ENCODE results near the gene MOB3A. TPM values are rescaled to one million over a fixed set of nuclear protein-coding genes. Genes with fewer than 3 reads are reported as not detected.

MOB3A gene
- total RNA-seq, 3 donors from 2014 or later (not counting 1 experiment from before 2014, with no cell fraction given), result 239 to 314 (median 246) TPM

- intact Hi-C loops (cut with micrococcal nuclease), result no loop called here
- Histone ChIP-seq H3K27ac (ENCODE audit: low read length) (no peak overlapping the region), H3K27me3 (ENCODE audit: control insufficient read depth, insufficient read depth, low read length) (no peaks in the 10 kb centered on the region), H3K4me3 (ENCODE audit: low read length) (no peak overlapping the region), H3K4me1 (ENCODE audit: control insufficient read depth, insufficient read depth, low read length) (no peaks in the 10 kb centered on the region), H3K9me3 (ENCODE audit: control insufficient read depth, insufficient read depth, low read length) (no peaks in the 10 kb centered on the region), H3K36me3 (ENCODE audit: control insufficient read depth, insufficient read depth, low read length) (peaks cover 56% of the 10 kb centered on the region)
- ATAC-seq (no peak), DNase-seq (no peak)
- TF ChIP-seq CTCF (IDR thresholded peaks at IDR 0.05), result no peak
- peaks cover 0 to 4% of the 10 kb centered on the region in 2 donors for H3K4me1 Mint-ChIP-seq
- H3K9me3 Mint-ChIP-seq, result no peaks in the 10 kb centered on the region
- H3K27ac Mint-ChIP-seq, result no peak overlapping the region
- 96% methylated on average over 10 of the region's 10 CpGs for WGBS (ENCODE audit: insufficient coverage)
- no peaks in the 10 kb centered on the region for H3K36me3 Mint-ChIP-seq
- no peak overlapping the region for H3K4me3 Mint-ChIP-seq
- no peaks in the 10 kb centered on the region for H3K27me3 Mint-ChIP-seq (ENCODE audit: low read depth in 2 of 2)
Measured at GRCh38 chr19:2122982-2123381, 26.9 kb upstream of the MOB3A start.

- Mint-ChIP-seq H3K27ac (no peak overlapping the region), H3K9me3 (no peaks in the 10 kb centered on the region), H3K4me1 (peaks cover 0 to 4% of the 10 kb centered on the region in 2 donors), H3K4me3 (no peak overlapping the region), H3K27me3 (ENCODE audit: low read depth in 2 of 2) (no peaks in the 10 kb centered on the region), H3K36me3 (no peaks in the 10 kb centered on the region)
- no peaks in the 10 kb centered on the region for H3K4me1 ChIP-seq (ENCODE audit: control insufficient read depth, insufficient read depth, low read length)
- no peak for ATAC-seq
- TF ChIP-seq CTCF (IDR thresholded peaks at IDR 0.05), result no peak
- no peak overlapping the region for H3K27ac ChIP-seq (ENCODE audit: low read length)
- no peaks in the 10 kb centered on the region for H3K9me3 ChIP-seq (ENCODE audit: control insufficient read depth, insufficient read depth, low read length)
- 94% methylated on average over 15 of the region's 15 CpGs for WGBS (ENCODE audit: insufficient coverage)
- H3K4me3 ChIP-seq (ENCODE audit: low read length), result no peak overlapping the region
- H3K27me3 ChIP-seq (ENCODE audit: control insufficient read depth, insufficient read depth, low read length), result no peaks in the 10 kb centered on the region
- DNase-seq, result no peak
- intact Hi-C loops (cut with micrococcal nuclease), result no loop called here
- peaks cover 58% of the 10 kb centered on the region for H3K36me3 ChIP-seq (ENCODE audit: control insufficient read depth, insufficient read depth, low read length)
Measured at GRCh38 chr19:2122251-2122650, 26.1 kb upstream of the MOB3A start.

GRCh38 chr19:2121416-2122051, 25.4 kb upstream of the MOB3A start:
- H3K4me3 ChIP-seq (ENCODE audit: low read length), result no peak overlapping the region
- Mint-ChIP-seq H3K4me3 (no peak overlapping the region), H3K4me1 (peaks cover 0 to 4% of the 10 kb centered on the region in 2 donors), H3K36me3 (no peaks in the 10 kb centered on the region), H3K27ac (no peak overlapping the region), H3K27me3 (ENCODE audit: low read depth in 2 of 2) (no peaks in the 10 kb centered on the region), H3K9me3 (no peaks in the 10 kb centered on the region)
- no peaks in the 10 kb centered on the region for H3K9me3 ChIP-seq (ENCODE audit: control insufficient read depth, insufficient read depth, low read length)
- peaks cover 65% of the 10 kb centered on the region for H3K36me3 ChIP-seq (ENCODE audit: control insufficient read depth, insufficient read depth, low read length)
- TF ChIP-seq CTCF (IDR thresholded peaks at IDR 0.05), result no peak
- H3K27ac ChIP-seq (ENCODE audit: low read length), result no peak overlapping the region
- no peaks in the 10 kb centered on the region for H3K27me3 ChIP-seq (ENCODE audit: control insufficient read depth, insufficient read depth, low read length)
- no peaks in the 10 kb centered on the region for H3K4me1 ChIP-seq (ENCODE audit: control insufficient read depth, insufficient read depth, low read length)
- DNase-seq, result no peak
- no peak for ATAC-seq
- WGBS (ENCODE audit: insufficient coverage), result 97% methylated on average over 27 of the region's 27 CpGs
- intact Hi-C loops (cut with micrococcal nuclease), result no loop called here

- H3K4me3 Mint-ChIP-seq, result no peak overlapping the region
- no peak overlapping the region for H3K27ac Mint-ChIP-seq
- intact Hi-C loops (cut with micrococcal nuclease), result no loop called here
- DNase-seq (no peak), ATAC-seq (no peak)
- WGBS (ENCODE audit: insufficient coverage), result 98% methylated on average over 26 of the region's 26 CpGs
- Histone ChIP-seq H3K9me3 (ENCODE audit: control insufficient read depth, insufficient read depth, low read length) (no peaks in the 10 kb centered on the region), H3K27me3 (ENCODE audit: control insufficient read depth, insufficient read depth, low read length) (no peaks in the 10 kb centered on the region), H3K27ac (ENCODE audit: low read length) (no peak overlapping the region), H3K4me3 (ENCODE audit: low read length) (no peak overlapping the region), H3K4me1 (ENCODE audit: control insufficient read depth, insufficient read depth, low read length) (no peaks in the 10 kb centered on the region), H3K36me3 (ENCODE audit: control insufficient read depth, insufficient read depth, low read length) (peaks cover 73% of the 10 kb centered on the region)
- H3K4me1 Mint-ChIP-seq, result peaks cover 0 to 4% of the 10 kb centered on the region in 2 donors
- H3K36me3 Mint-ChIP-seq, result no peaks in the 10 kb centered on the region
- no peak for TF ChIP-seq CTCF (IDR thresholded peaks at IDR 0.05)
- H3K27me3 Mint-ChIP-seq (ENCODE audit: low read depth in 2 of 2), result no peaks in the 10 kb centered on the region
- H3K9me3 Mint-ChIP-seq, result no peaks in the 10 kb centered on the region
Measured at GRCh38 chr19:2120821-2121220, 24.7 kb upstream of the MOB3A start.

Data from natural killer cell (primary cell).